ENCODE measurements around the gene KCTD2.
"Not testable (repeated sequence)": the region's sequence is repeated elsewhere in the genome, so short reads cannot be mapped to it uniquely, and the experiment has no call there.

The KCTD2 gene

DNA sequence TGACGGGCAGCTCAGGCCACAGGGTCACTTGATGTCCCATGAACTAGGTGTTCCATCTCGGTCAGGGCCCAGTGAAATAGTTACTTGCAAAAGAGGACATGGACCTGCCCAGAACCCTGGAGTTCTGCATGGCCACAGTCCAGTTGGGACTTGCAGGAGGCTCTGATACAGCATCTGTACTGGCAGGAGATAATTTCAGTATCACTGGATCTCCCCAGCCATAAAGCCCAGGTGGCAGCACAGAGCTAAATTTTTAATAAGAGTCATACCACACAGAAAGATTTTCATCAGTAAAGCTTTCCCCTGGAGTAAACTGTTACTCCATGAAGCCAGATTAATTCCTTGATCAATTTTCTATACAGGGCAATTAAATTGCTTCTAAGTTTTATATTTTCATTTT, 22.8 kb downstream of the KCTD2 start:
- TF ChIP-seq, protein P1, sequence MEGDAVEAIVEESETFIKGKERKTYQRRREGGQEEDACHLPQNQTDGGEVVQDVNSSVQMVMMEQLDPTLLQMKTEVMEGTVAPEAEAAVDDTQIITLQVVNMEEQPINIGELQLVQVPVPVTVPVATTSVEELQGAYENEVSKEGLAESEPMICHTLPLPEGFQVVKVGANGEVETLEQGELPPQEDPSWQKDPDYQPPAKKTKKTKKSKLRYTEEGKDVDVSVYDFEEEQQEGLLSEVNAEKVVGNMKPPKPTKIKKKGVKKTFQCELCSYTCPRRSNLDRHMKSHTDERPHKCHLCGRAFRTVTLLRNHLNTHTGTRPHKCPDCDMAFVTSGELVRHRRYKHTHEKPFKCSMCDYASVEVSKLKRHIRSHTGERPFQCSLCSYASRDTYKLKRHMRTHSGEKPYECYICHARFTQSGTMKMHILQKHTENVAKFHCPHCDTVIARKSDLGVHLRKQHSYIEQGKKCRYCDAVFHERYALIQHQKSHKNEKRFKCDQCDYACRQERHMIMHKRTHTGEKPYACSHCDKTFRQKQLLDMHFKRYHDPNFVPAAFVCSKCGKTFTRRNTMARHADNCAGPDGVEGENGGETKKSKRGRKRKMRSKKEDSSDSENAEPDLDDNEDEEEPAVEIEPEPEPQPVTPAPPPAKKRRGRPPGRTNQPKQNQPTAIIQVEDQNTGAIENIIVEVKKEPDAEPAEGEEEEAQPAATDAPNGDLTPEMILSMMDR (conservative IDR thresholded peaks at IDR 0.05; ENCODE audit: control insufficient read depth, insufficient read depth, low read depth, low read length): peak; percentile 41
- DNase-seq (ENCODE audit: low read depth): peak; percentile 36
- H3K4me3 ChIP-seq (ENCODE audit: control insufficient read depth, low read depth, low read length): no peak overlapping the region

DNA sequence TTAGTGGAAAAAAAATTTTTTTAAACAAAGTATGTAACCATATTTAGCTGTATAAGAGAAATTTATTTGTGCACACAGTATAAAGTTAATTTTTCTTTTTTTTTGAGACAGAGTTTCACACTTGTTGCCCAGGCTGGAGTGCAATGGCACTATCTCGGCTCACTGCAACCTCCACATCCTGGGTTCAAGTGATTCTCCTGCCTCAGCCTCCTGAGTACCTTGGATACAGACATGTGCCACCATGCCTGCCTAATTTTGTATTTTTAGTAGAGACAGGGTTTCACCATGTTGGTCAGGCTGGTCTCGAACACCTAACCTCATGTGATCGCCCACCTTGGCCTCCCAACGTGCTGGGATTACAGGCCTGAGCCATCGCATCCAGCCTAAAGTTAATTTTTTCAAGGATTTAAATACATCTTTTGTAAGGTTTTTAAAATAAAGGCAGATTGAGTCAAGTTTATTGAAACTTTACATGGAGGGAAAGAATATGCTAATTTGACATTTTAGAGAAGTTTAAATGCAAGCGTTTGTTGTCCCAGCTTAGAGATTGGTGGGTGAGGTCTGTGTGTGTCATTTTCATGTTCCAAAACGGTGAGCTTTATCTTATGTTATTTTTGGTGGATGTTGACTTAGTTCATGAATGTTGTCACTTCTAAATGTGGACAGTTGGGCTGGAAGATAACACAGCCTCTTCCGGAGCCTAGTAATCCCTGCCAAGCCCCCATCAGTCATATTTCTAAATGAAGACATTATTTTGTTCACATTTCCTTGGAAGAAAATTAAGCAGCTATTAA, 24.6 kb downstream of the KCTD2 start:
- not testable (repeated sequence) for DNase-seq (ENCODE audit: low read depth); H3K4me3 ChIP-seq (ENCODE audit: control insufficient read depth, low read depth, low read length)

DNA sequence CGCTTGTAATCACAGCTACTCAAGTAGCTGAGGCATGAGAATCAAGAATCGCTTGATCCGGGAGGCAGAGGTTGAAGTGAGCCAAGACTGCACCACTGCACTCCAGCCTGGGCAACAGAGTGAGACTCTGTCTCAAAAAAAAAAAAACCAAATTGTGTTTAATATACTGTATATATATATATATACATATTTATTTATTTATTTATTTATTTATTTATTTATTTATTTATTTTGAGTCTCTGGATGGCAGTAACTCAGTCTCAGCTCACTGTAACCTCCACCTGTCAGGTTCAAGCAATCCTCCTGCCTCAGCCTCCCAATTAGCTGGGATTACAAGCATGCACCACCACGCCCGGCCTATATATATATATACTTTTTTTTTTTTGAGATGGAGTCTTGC, 25.9 kb downstream of the KCTD2 start:
- not testable (repeated sequence) for DNase-seq (ENCODE audit: low read depth); H3K4me3 ChIP-seq (ENCODE audit: control insufficient read depth, low read depth, low read length)

DNA sequence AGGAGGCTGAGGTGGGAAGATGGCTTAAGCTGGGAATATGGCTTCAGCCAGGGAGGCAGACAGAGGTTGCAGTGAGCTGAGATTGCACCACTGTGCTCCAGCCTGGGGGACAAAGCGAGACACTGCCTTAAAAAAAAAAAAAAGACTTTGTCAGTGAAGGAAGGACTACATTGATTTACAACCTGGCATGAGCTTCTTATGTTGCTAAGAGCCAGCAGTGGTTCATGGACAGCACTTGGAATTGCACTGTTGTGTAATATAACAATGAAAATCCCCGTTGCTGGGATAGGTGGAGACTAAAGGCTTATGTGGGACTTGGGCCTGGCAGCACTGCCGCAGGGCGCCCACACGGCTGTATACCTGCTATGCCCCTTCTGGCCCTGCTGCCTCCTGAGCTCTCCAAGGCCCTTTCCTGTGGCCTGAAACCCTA, 26.6 kb downstream of the KCTD2 start:
- DNase-seq (ENCODE audit: low read depth): peak; percentile 75
- TF ChIP-seq, protein P1 (conservative IDR thresholded peaks at IDR 0.05; ENCODE audit: control insufficient read depth, insufficient read depth, low read depth, low read length): no peak
- no peak overlapping the region for H3K4me3 ChIP-seq (ENCODE audit: control insufficient read depth, low read depth, low read length)

DNA sequence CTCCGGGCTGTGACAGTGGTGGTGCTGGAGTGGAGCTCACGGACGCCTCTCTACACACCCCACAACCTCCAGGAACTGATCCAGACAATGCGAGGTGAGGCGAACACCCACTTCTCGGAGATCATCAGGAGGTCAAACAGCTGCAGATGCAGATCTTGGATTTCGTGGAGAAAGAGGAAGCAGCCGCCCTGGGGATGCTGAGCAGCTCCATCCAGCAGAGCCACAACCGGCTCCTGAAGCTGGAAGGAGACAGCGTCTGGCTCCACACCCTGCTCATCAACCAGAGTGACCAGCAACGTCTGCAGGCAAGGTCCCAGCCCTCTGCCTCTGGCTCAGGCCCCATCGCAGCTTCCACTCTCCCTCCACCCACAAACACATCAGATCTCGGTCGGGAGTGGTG, 27.5 kb downstream of the KCTD2 start:
- TF ChIP-seq, protein P1 (conservative IDR thresholded peaks at IDR 0.05; ENCODE audit: control insufficient read depth, insufficient read depth, low read depth, low read length): no peak
- H3K4me3 ChIP-seq (ENCODE audit: control insufficient read depth, low read depth, low read length): no peak overlapping the region
- DNase-seq (ENCODE audit: low read depth): no peak

DNA sequence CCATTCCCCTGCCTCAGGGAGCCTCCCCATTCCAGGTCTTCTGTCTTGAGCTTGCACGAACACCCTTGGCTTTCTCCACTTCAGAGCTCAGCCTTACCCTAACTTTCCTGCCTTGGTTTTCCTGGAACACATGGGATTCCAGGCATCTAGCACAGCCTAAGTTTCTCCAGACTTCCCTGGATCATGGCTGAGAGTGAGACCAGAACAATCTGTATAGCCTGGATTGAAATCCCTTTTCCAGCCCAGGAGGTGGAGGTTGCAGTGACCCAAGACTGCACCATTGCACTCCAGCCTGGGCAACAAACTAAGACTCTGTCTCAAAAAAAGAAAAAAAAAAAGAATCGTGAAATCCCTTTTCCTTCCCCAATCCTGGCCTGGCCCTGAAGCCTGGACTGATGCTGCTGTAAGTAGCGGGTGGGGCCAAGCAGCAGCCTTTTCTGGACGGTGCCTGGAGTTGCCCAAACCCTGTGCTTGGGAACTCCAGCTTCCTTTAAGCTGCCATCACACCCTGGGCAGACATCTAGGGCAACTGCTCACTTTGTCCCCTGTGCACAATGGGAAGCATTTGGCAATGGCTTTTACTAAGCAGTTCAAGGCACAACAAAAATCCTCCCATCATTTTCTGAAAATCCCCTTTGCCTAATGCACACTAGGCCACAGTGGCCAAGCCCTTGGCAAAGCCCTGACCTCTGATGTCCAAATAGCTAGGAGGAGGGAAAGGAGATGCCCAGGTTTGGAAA, 28.7 kb downstream of the KCTD2 start:
- H3K4me3 ChIP-seq (ENCODE audit: control insufficient read depth, low read depth, low read length): no peak overlapping the region
- DNase-seq (ENCODE audit: low read depth): no peak
- TF ChIP-seq, protein P1 (conservative IDR thresholded peaks at IDR 0.05; ENCODE audit: control insufficient read depth, insufficient read depth, low read depth, low read length): no peak

DNA sequence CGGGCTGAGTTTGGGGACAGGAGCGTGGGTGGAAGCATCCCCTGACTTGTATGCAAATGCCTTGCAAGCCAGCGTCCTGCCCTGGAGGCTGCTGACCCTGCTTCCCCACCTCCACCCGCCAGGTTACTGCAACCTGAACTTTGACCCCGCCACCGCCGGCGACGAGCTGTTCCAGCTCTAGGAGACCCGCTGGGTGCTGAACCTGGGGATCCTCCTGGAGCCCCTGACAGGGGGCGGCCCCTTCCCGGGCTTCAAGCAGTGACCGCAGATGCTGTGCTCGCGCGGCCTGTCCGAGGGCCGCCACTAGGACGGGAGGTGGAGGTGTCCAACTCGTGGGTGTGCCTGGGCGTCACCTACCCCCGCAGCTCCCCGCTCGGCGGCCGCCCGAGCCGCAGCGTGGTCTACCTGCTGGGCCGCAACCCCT, 30.1 kb downstream of the KCTD2 start:
- TF ChIP-seq, protein P1 (conservative IDR thresholded peaks at IDR 0.05; ENCODE audit: control insufficient read depth, insufficient read depth, low read depth, low read length): no peak
- no peak overlapping the region for H3K4me3 ChIP-seq (ENCODE audit: control insufficient read depth, low read depth, low read length)
- DNase-seq (ENCODE audit: low read depth): no peak
